Psoas muscle (tissue), 8 donors: ENCODE measurements around the gene ROGDI. TPM values are rescaled to one million over a fixed set of nuclear protein-coding genes. Genes with fewer than 3 reads are reported as not detected.

ENCODE experiments used
- ATAC-seq, 4 donors: fragments of 200-7000 bp; cut with Tn5 transposase; one replicate each; pipeline ENCODE4 v1.9.1; 2020; ENCODE audit warnings: moderate library complexity in 3 of 4, mild to moderate bottlenecking in 2 of 4
- DNase-seq, 2 donors: peaks; one replicate each; pipeline ENCODE4 v3.0.0-alpha.2; 2020
- H3K27ac ChIP-seq: fragments of 200-600 bp; one replicate; pipeline ENCODE4 v1.8.0; 2022
- H3K27me3 ChIP-seq, 3 donors: fragments of 200-600 bp in 1 of 3; one replicate each; pipeline versions ENCODE4 v1.6.1 to v1.8.0; 2013 to 2022; ENCODE audit warnings: low read length in 2 of 3, mild to moderate bottlenecking in 2 of 3, moderate library complexity in 1 of 3; ENCODE audit not compliant: insufficient read depth in 3 of 3
- H3K36me3 ChIP-seq, 2 donors: fragments of 200-600 bp in 1 of 2; one replicate each; pipeline versions ENCODE4 v1.6.1 to v1.8.0; 2013 to 2022; ENCODE audit warnings: low read depth in 1 of 2, mild to moderate bottlenecking in 1 of 2, moderate library complexity in 1 of 2; ENCODE audit not compliant: insufficient read depth in 1 of 2
- H3K4me1 ChIP-seq: fragments of 200-600 bp; one replicate; pipeline ENCODE4 v1.8.0; 2022
- H3K4me3 ChIP-seq: fragments of 200-600 bp; one replicate; pipeline ENCODE4 v1.8.0; 2022; ENCODE audit warnings: mild to moderate bottlenecking
- H3K9me3 ChIP-seq: fragments of 200-600 bp; one replicate; pipeline ENCODE4 v1.8.0; 2022
- WGBS, 3 donors: extraction: QIAGEN DNeasy Blood & Tissue Kit; methylation state at CpG; one replicate each; pipeline versions ENCODE4 v1.1.6 to v1.1.7; 2013; 5-methylcytosine and 5-hydroxymethylcytosine counted together
- intact Hi-C, 2 donors: fragments of 100-400 bp; cut with DNase I; formaldehyde crosslinking; loops; one replicate each; pipeline versions ENCODE4 v1.11.0 to v1.14.2; 2022
- polyA plus RNA-seq, 3 donors: library from polyadenylated mRNA; stranded (reverse); fragments of 200-250 nt; gene quantifications; one replicate each; pipeline ENCODE4 v1.2.3, GENCODE V29; 2013
- total RNA-seq, 4 donors: library from RNA; stranded (reverse); fragmentation: NEBNext Ultra II Directional in 2 of 4; extraction: Animal tissue kit (Norgen Biotek cat#: 25700) in 2 of 4; gene quantifications; one replicate each; pipeline versions ENCODE4 v1.2.1 to v1.2.4, GENCODE V29; 2021 to 2023
- TF ChIP-seq, protein P1 (sequence below): fragments of 200-600 bp; IDR thresholded peaks from one replicate; pipeline ENCODE4 v1.8.0; 2022; ENCODE audit warnings: antibody characterized with exemption
- donor health status: healthy with polysubstance abuse.
- donor health status: DM: no; HTN: no; CAD: no; lungs with moderate emphysema.
- donor health status: Bipolar disorder and iron deficiency.
- donor health status: healthy.
- donor health status: DM: yes; HTN: yes; CAD: no.
- donor health status: DM: no; HTN: no; CAD: no.
- donor health status: DM: no; HTN: no; CAD: no.
- donor health status: DM: yes; HTN: yes; CAD: no.

The ROGDI gene
- total and polyA plus RNA-seq, 7 donors = 13.2 to 44.0 (median 17.3) TPM

DNA sequence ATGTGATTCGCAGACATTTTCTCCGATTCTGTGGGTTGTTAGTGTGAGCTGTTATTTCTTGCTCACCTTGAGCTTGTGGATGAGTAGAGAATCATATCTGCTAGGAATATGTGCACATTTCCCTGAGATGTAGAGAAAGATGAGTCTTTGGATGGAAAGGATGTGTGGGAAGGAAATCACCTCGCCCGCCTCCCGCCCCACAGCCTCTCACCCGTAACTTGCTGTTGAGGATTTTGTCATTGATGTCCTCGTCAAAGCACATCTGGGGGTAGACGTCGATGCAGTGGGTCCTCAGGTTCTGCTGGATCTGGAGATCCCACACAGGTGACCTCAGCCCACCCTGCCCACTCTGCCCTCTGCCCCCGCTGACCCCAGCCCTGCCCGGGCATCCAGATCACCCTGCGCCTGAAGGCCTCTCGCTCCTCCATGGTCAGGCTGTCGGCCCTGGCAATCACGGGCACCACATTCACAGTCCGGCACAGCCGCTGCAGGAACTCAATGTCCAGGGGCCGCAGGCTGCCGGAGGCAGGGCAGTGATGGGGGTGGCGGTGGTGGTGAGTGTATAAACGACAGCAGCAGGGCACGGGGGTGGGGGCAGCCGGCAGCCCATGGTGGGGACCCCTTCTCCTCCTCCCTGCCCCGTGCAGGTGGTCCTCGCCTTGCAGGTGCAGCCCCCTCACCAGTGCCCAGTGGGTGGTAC is 19.0 kb downstream of the ROGDI start:
- no peaks in the 10 kb centered on the region for H3K36me3 ChIP-seq
- H3K27me3 ChIP-seq = no peaks in the 10 kb centered on the region
- no peak for DNase-seq
- no peak overlapping the region for H3K4me3 ChIP-seq
- H3K9me3 ChIP-seq = no peaks in the 10 kb centered on the region
- H3K4me1 ChIP-seq = no peaks in the 10 kb centered on the region
- intact Hi-C loops = no loop called here
- ATAC-seq = no peak
- TF ChIP-seq, protein P1, sequence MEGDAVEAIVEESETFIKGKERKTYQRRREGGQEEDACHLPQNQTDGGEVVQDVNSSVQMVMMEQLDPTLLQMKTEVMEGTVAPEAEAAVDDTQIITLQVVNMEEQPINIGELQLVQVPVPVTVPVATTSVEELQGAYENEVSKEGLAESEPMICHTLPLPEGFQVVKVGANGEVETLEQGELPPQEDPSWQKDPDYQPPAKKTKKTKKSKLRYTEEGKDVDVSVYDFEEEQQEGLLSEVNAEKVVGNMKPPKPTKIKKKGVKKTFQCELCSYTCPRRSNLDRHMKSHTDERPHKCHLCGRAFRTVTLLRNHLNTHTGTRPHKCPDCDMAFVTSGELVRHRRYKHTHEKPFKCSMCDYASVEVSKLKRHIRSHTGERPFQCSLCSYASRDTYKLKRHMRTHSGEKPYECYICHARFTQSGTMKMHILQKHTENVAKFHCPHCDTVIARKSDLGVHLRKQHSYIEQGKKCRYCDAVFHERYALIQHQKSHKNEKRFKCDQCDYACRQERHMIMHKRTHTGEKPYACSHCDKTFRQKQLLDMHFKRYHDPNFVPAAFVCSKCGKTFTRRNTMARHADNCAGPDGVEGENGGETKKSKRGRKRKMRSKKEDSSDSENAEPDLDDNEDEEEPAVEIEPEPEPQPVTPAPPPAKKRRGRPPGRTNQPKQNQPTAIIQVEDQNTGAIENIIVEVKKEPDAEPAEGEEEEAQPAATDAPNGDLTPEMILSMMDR = no peak
- 86 to 89% (median 86%) methylated on average over 23 to 25 of the region's 25 CpGs for whole genome bisulfite sequencing, 3 donors
- H3K27ac ChIP-seq = no peak overlapping the region

DNA sequence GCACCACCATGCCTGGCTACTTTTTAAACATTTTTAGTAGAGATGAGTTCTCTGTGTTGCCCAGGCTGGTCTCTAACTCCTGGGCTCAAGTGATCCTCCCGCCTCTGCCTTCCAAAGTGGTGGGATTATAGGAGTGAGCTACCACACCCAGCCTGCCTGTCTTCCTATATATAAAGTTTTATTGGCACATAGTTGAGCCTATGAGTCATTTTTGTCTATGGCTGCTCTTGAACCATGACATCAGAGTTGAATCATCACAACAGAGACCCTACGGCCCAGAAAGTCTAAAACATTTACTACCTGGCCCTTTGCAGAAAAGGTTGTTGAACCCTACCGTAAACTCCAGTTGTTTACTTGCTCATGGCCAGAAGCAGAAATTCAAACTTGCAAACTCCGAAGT is 22.2 kb downstream of the ROGDI start:
- Histone ChIP-seq H3K36me3 (no peaks in the 10 kb centered on the region), H3K27me3 (no peaks in the 10 kb centered on the region), H3K9me3 (no peaks in the 10 kb centered on the region), H3K4me3 (no peak overlapping the region), H3K4me1 (no peaks in the 10 kb centered on the region), H3K27ac (no peak overlapping the region)
- ATAC-seq (no peak), DNase-seq (no peak)
- intact Hi-C loops = no loop called here
- TF ChIP-seq, protein P1 = no peak
- 74 to 80% (median 77%) methylated on average over 4 of the region's 4 CpGs for WGBS, 3 donors

GRCh38 chr16:4778050-4778392 is 24.4 kb downstream of the ROGDI start:
- Histone ChIP-seq H3K4me3 (no peak overlapping the region), H3K4me1 (no peaks in the 10 kb centered on the region), H3K27ac (no peak overlapping the region), H3K9me3 (no peaks in the 10 kb centered on the region), H3K36me3 (no peaks in the 10 kb centered on the region), H3K27me3 (no peaks in the 10 kb centered on the region)
- WGBS, 3 donors = 90 to 95% (median 92%) methylated on average over 5 of the region's 5 CpGs
- ATAC-seq (no peak), DNase-seq (no peak)
- TF ChIP-seq, protein P1 = no peak
- intact Hi-C loops = no loop called here

DNA sequence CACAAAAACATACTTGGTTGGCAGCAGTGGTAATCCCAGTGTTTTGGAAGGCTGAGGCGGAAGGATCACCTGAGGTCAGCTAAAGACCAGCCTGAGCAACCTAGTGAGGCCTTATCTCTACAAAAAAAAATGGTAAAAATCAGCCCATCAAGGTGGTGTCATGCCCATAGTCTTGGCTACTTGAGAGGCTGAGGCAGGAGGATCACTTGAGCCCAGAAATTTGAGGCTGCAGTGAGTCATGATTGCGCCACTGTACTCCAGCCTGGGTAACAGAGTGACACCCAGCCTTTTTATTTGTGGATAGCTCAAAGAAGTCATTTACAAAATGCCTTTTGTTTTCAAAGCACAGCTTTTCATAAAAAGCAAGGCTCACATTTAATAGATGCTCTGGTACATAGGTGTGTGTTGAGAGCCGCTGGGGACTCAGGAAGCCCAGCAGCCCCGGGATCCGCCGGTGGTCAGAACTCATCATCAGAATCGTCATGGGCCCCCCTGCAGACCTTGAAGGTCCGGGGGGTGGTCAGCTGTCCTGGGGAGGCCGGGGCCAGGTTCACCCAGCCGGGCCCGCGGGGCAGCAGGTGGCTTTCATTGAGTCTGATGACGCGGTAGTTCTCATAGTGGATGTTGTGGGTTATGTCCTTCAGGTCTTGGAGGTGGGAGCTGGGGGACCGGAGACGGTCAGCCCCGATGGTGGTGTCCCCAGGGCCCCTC is 24.9 kb downstream of the ROGDI start:
- Histone ChIP-seq H3K27ac (no peak overlapping the region), H3K36me3 (no peaks in the 10 kb centered on the region), H3K9me3 (no peaks in the 10 kb centered on the region), H3K27me3 (no peaks in the 10 kb centered on the region), H3K4me3 (no peak overlapping the region), H3K4me1 (no peaks in the 10 kb centered on the region)
- DNase-seq (no peak), ATAC-seq (no peak)
- TF ChIP-seq, protein P1 = no peak
- 81 to 85% (median 84%) methylated on average over 14 to 17 of the region's 17 CpGs for WGBS, 3 donors
- intact Hi-C loops = no loop called here
